Inferior parietal cortex (tissue), 1 donor: ENCODE results near the gene C1orf159.
"Not testable (repeated sequence)": the region's sequence is repeated elsewhere in the genome, so short reads cannot be mapped to it uniquely, and the experiment has no call there.

Experiments used
- DNase-seq: peaks from one replicate; pipeline ENCODE4 v3.0.0-alpha.2; 2016; ENCODE audit errors: extremely low spot score

C1orf159 gene

DNA sequence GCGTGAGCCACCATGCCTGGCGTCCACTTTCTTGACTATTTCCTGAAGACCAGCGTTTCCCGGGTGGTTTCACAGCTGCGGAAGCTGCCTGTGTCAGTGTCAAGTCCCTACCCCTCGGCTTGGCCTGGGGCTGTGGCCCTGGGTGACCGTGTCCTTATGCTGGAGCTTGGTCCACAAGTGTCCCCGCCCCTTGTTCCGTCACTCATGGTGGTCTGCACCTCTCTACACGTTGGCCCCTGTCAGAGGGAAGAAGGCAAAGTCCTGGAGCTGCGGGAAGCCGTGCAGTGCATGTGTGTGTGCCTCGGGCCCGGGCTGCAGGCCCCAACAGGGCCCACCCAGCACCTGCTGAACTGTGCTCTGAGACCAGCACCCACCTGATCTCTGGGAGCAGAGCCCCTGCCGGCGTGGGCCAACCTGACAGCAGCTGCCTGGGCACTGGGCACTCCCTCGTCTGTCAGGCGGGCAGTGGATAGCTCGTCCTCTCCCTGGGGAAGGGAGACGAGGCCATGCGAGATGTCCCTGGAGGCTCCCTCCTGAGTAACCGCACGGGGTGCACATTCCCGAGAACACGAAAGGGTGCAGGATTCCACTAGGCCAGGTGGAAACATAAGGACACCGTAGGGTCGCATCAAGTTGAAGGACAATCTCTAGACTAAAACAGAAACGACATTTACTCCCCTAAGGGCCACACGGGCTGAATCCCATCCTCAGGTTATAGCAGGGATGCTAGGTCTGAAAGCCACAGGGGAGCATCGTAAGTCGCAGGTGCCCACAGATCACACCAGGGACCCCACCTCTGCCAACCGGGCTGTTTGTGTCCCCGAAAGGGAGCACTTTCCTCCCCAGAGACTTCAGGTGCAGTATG lies 2.4 kb upstream of the C1orf159 start:
- DNase-seq = no peak

DNA sequence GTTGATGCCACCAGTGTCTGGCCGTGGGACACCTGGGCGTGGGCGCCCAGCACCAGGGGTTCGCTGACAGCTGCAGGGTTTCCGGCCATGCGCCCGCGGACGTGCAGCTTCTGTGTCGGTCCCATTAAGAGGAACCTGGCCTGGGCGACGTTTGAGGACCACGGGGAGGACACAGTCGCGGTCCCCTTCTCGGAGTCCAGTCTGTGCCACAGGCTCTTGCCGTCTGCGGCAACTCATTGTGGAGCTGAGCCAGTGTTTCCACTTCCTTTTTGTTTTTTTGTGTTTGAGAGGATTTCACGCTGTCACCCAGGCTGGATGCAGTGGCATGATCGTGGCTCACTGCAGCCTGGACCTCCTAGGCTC lies 1.6 kb upstream of the C1orf159 start:
- no peak for DNase-seq

DNA sequence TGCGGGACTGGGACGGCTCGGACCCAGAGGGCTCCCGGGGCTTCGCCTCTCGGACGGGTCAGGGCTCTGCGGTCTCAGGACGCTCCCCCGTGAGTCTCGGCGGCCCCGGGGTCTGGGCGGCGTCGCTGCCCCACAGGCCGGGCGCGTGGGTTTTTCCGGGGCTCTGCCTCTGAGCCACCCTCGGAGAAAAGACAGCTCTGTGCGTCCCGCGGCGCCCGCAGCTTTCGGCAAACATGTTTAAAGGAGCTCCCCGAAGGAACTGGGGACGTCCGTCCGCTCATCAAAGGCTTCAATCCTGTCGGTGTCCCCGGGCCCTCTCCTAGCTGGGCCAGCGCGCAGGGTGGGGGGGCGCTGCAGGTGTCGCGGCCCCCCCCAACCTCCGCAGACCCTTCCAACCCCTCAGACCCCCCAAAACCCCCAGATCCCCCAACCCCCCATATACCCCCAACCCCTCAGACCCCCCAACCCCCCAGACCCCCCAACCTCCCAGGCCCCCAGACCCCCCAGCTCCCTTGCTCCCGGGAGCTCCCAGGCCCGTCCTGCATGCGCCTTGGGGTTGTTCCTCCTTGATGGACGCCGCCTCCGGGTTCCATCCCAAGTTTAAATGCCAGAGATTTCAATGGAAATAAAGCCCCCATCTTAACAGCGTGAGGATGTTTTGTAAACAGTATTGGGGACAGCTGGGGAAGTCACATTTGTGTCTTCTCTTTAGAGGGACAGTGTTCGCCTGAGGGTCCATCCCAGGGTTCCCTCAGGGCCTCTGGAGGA lies 996 bp upstream of the C1orf159 start:
- no peak for DNase-seq

DNA sequence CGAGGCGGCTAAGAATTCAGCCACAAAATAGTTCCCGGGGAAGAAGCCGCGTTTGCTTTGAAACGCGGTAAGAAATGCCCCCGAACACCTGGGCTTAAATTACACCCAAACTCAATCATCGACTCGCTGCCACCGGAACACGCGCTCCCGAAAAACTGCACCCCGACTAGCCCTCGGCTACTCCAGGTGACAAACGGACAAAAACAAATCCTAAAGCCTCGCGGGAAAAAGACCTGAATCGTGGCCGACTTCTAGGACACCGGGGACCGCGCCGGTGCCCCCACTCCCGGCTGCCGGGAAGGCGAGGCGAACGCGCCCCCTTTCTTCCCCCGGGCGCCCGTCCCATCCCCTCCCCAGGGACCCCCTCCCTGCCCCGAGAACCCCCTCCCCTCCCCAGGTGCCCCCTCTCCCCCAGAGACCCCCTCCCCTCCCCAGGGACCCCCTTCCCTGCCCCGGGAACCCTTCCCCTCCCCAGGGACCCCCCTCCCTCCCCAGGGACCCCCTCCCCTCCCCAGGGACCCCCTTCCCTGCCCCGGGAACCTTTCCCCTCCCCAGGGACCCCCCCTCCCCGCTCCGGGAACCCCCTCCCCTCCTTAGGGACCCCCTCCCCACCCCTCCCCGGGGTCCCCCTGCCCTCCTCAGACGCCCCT lies 628 bp downstream of the C1orf159 start:
- no peak for DNase-seq

DNA sequence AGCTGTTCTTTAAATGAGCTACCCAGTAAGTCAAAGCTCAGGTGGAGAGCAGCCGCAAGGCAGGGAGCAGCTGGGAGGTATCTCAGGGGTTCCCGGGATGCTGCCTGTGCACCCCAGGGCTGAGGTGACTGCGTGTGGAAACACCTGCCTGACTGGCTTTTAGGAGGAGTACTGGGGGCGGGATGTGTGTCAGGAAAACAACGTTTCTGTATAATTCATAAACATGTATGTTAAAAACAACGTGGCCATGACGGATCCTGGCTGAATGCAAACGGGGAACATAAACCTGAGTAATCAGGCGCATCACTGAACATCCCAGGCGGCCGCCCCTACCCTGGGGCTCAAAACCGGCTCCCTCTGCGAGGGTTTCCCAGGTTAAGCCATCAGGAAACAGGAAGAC lies 1.5 kb downstream of the C1orf159 start:
- no peak for DNase-seq

DNA sequence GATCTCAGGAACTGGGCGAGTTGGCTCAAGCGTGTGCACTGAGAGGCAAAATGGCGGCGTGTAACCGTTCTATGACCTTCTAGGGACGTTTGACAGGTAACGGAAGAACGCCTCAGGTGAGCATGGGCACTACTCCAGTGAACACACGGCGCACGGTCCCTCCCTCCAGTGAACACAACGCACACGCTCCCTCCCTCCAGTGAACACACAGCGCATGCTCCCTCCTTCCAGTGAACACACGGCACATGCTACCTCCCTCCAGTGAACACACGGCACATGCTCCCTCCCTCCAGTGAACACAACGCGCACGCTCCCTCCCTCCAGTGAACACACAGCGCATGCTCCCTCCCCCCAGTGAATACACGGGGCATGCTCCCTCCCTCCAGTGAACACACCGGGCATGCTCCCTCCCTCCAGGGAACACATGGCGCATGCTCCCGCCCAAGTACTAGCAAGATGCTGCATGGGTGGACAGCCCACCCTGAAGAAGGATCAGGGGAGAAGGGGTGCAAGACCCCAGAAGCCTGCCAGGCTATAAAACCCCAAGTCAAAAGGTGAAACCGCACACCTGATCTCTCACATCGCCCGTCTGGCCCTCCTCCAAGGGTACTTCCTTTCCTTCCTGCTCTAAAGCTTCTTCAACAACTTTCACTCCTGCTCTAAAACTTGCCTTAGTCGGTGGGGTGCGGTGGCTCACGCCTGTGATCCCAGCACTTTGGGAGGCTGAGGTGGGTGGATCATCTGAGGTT lies 3.5 kb downstream of the C1orf159 start:
- no peak for DNase-seq

DNA sequence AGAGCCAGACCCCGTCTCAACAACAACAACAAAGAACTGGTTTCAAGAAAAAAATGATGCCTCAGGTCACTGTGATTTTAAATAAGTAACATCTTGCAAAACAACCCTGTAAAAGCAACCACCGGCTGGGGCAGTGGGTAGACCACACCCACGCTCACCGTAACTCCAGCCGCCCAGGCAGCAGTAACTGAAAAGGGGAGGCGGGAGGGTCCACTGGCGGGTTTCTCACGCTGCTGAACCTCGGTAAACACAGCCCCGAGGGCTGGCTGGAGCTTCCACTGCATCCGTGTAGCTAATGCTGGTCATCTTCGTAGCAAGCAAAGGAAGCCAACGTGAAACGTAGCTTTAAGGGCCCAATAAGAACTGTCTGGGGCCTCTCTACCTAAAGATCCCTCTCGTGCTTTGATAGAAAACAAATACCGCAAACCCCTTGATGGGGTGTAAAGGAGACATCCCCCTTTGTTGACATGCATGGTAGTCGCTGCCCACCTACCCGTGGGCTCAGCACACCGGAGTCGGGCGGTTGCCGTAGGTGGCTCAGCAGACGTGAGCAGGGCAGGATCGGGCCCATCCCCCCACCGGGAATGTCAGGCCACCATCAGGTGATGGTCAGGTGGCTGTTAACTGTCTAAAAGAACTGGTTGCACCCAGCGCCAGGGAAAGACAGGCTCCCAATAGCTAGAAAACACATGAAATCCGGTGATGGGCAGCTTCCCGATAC lies 4.2 kb downstream of the C1orf159 start:
- DNase-seq = no peak

DNA sequence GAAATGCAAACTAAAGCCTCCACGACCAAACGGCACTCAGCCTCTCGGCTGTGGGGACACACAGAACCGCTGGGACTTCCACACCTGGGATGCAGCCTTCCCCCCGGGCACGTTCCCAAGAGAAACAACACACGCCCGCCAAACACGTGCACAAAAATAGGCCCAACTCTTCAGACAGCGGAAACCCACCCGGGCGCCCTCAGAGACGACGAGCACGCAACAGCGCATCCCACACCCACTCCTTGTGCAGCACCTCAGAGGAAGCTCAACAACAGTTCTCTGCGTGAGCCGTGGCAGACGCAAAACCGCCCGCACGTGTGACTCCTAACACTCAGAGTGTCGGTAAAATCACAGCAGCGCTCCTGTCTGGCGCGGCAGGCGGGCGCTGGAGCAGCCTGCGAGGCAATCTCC lies 5.3 kb downstream of the C1orf159 start:
- no peak for DNase-seq

DNA sequence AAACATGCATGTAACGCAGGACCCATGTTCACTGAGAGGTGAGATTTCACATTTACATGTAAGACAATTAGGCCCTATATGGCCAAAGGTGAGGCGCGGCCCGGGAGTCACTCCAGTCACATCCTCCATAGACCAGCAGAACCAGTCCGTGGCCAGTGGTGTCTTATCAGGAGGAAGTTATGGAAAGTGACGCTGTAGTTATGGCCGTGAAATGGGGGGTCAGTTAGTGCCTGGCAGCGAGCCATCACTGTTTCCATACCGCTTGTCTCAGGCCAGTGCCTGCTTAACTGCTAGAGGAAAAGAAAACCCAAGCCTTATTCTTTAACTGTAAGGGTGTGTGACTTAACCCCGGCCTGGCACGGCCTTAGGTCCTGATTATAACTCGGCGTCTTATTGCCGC lies 6.1 kb downstream of the C1orf159 start:
- no peak for DNase-seq

DNA sequence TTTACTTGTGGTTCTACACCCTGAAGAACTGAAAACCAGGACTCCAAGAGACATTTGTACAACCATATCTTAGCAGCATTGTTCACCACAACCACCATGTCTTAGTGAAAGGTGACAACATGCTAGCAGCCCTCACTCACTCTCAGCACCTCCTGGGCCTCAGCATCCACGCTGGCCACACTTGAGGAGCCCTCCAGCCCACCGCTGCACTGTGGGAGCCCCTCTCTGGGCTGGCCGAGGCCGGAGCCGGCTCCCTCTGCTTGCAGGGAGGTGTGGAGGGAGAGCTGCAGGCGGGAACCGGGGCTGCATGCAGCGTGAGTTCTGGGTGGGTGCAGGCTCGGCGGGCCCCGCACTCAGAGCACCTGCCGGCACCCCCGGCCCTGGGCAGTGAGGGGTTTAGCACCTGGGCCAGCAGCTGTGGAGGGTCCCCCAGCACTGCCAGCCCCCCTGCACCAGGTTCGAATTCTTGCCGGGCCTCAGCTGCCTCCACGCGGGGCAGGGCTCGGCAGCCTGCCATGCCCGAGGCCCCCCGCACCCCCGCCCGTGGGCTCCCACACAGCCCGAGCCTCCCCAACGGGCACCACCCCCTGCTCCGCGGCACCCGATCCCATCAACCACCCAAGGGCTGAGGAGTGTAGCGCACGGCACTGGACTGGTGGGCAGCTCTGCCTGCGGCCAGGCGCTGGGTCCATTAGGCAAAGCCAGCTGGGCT lies 9.2 kb downstream of the C1orf159 start:
- DNase-seq = no peak

DNA sequence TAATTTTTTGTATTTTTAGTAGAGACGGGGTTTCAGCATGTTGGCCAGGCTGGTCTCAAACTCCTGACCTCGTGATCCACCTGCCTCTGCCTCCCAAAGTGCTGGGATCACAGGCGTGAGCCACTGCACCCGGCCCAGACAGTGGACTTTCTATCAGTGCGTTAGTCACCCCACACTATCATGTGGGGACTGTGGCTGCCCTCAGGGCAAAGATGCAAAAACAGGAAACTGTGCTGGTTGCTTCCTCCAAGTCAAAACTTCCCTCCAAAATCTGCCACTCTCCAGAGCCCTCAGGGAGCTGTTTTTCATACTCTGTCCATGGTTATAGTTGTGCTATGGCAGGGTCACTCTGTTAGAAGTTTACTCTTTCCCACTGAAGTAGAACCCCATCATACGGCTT lies 11.7 kb downstream of the C1orf159 start:
- DNase-seq = not testable (repeated sequence)

DNA sequence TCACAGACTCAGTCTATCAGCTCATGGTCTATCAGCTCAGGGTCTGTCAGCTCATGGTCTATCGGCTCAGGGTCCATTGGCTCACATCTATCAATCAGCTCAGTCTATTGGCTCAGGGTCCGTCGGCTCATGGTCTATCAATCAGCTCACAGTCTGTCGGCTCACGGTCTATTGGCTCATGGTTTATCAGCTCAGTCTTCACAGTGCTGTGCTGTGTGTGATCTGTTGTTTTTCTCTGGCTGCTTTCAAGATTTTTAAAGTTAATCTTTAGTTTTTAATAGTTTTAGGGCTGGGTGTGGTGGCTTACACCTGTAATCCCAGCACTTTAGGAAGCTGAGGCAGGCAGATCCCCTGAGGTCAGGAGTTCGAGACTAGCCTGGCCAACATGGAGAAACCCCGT lies 14.4 kb downstream of the C1orf159 start:
- DNase-seq = no peak

DNA sequence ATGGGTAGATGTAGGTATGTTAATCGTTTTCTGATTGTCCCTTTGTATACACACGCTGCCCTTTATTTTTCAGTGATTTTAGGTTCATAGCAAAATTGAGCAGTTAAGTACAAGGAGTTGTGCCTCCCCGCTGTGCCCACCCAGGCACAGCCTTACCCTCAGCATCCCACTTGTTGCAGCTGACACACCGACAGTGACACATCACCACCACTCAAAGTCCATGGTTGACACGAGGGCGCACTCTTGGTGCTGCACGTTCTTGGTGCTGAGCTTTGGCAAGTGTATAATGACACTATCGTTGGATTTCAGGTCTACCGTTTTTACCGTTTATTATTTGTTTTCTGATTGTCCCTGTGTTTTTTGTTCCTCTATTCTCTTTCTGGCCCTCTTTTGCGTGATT lies 15.6 kb downstream of the C1orf159 start:
- no peak for DNase-seq

DNA sequence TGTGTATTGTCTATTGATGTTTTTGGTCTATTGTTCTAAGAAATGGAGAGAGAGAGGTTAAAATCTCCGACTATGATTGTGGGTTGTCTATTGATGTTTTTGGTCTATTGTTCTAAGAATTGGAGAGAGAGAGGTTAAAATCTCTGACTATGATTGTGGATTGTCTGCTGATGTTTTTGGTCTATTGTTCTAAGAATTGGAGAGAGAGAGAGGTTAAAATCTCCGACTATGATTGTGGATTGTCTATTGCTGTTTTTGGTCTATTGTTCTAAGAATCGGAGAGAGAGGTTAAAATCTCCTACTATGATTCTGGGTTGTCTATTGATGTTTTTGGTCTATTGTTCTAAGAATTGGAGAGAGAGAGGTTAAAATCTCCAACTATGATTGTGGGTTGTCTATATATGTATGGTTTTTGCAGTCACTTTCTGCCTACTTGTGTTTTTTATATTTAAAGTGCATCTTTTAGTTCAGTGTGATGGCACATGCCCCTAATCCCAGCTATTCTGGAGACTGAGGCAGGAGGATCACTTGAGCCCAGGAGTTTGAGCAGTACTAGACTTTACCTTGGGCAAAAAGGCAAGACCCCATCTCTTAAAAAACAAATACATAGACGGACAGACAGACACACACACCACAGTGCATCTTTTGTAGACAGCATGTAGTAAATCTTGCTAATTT lies 16.2 kb downstream of the C1orf159 start:
- DNase-seq = no peak

DNA sequence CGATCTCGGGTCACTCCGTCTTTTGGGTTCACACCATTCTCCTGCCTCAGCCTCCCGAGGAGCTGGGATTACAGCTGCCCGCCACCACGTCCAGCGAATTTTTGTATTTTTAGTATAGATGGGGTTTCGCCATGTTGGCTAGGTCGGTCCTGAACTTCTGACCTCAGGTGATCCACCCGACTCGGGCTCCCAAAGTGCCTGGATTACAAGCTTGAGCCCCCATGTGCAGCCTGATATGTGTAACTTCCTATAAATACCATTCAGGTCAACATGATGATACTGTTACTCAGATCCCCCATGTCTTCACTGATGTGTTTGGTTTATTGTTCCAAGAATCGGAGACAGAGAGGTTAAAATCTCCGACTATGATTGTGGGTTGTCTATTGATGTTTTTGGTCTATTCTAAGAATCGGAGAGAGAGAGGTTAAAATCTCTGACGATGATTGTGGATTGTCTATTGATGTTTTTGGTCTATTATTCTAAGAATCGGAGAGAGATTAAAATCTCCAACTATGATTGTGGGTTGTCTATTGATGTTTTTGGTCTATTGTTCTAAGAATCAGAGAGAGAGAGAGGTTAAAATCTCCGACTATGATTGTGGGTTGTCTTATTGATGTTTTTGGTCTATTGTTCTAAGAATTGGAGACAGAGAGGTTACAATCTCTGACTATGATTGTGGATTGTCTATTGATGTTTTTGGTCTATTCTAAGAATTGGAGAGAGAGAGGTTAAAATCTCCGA lies 17.0 kb downstream of the C1orf159 start:
- DNase-seq = no peak

DNA sequence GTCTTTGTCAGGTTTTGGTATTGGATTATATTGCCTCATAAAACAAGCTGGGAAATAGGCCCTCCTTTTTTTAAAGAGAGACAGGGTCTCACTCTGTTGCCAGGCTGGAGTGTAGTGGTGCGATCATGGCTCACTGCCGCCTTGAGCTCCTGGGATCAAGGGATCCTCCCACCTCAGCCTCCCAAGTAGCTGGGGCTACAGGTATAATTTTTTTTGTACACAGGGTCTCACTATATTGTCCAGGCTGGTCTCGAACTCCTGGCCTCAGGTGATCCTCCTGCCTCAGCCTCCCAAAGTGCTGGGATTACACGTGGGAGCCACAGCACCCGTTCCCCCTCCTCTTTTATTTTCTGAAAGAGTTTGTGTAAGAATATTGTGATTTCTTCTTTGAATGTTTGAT lies 19.8 kb downstream of the C1orf159 start:
- not testable (repeated sequence) for DNase-seq

DNA sequence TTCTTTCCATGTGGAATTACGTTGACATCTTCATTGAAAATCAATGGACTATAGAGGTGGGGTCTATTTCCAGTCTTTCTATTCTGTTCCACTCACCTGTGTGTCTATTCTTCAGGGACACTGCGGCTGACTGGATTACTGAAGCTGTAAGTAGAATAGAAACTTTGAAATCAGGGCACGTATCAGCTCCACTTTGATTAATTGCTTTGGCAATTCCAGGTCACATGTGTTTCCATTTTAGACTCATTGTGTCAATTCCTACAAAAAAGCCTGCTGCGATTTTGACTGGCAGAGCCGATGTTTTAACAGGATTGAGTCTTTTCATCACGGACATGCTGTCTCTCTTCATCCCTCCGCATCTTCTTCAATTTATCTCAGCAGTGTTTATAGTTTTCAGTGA lies 20.9 kb downstream of the C1orf159 start:
- DNase-seq = no peak

DNA sequence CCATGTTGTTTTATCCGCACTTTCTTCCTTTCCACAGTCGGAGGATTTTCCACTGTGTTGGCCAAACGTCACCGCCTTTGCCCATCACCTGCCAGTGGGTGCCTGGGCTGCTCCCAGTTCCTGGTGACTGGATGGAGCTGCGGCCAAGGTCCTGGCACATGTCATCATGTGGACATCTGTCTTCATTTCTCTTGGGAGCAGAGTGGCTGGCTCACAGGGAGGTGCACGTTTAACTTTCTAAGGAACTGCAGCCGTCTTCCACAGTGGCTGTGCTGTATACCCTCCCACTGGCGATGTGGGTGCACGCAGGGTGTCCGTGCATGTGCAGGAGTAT lies 22.3 kb downstream of the C1orf159 start:
- no peak for DNase-seq

DNA sequence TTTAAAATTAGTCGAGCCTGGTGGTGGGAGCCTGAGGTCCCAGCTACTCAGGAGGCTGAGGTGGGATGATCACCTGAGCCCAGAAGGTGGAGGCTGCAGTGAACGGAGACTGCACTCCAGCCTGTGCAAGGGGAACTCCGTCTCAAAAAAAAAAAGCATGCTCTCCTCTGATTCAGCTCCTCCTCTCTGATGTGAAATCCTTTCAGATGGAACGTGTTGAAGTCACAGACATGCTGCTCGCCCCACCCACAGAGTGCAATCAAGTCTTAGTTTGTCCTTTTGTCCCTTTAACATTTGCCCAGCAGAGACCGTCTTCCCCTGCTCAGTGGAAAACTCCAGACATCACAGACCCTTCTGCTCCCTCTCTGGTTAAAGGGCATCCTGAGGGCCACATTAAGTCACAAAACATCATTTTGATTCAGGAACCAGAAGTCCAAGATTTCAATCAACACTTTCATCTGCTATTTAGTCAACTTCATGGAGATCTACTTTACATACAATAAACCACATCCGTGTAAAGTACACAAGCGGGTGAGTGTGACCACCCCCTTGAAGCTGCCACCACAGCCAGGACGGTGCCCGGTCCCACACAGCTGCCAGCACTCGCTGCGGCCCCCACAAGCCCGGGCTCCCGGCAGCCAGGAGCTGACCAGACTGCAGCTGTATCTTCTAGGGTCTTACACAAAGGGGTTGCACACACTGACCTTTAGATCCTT lies 22.8 kb downstream of the C1orf159 start:
- no peak for DNase-seq
